ENCODE measurements around the gene LCN6. TPM values are rescaled to one million over a fixed set of nuclear protein-coding genes. Genes with fewer than 3 reads are reported as not detected.
A peak's percentile ranks its signal among the peaks of the same experiment; 100 is the strongest.

LCN6 gene
- total and polyA plus RNA-seq, 2 of the 4 experiments (the other 2 are of a cell fraction) = not detected

DNA sequence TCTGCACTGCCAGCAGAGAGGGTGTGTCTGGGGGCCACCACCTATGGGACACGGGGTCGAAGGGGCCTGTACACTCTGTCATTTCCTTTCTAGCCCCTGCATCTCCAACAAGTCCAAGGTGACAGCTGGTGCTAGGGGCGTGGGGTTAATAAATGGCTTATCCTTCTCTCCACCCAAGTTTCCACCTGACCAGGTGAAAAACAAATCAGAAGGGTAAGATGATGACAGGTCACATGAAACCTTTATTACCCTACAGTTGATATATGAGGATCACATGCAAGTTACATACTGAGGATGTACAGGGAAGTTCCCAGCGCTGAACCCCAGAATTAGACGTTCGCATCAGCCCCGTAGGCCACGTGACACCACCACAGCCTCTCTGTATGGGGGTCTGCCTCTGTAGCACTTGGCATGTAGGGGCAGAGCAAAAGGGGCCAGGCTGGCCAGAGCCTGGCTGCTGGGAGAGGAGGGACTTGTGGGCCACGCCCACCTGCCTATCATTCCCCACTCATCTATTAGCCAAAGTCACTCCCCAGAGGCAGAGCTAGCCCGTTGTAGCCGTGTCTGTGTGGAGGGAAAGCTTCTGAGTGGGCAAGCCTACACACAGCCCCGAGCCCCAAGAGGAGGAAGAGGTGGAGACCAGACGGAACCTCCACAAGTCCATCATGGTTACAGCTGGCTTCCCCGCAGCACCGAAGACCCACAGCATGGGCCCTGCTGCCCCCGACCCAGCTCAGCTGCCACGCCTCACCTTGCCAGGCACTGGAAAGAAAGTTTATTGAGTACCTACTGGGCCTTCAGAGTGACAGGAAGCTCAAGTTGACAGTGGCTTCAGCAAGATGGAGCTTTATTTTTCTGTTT, 45.0 kb upstream of the LCN6 start:
- CTCF ChIA-PET = no interaction called here

More for the DNA sequence above, 45.0 kb upstream of the LCN6 start:
- Histone ChIP-seq H4K5ac (ENCODE audit: low read depth, low read length) (no peak overlapping the region), H3K4me2 (ENCODE audit: low read depth, low read length) (no peak overlapping the region), H2AFZ (replicated peaks; ENCODE audit: low read length, poor library complexity) (no peak overlapping the region), H2BK15ac (ENCODE audit: low read depth, low read length) (no peak overlapping the region), H3K79me1 (ENCODE audit: low read depth in 1 of 2, low read length in 2 of 2) (peaks cover 3 to 24% of the 10 kb centered on the region in 2 experiments; a peak in 3 of 4 replicates), H3K18ac (ENCODE audit: low read depth, low read length) (no peak overlapping the region), H2AK5ac (ENCODE audit: low read depth, low read length) (peak overlapping the region; percentile 44; the same call in 1 of the 2 replicates), H3K4me3 (ENCODE audit: insufficient read depth, low read depth, low read length) (no peak overlapping the region), H4K20me1 (ENCODE audit: insufficient read depth, low read length) (peaks cover 14% of the 10 kb centered on the region), H4K91ac (ENCODE audit: insufficient read depth, low read depth, low read length) (no peak overlapping the region), H2BK120ac (ENCODE audit: low read depth, low read length) (no peak overlapping the region), H3K4me1 (ENCODE audit: control insufficient read depth, insufficient read depth, low read length) (peaks cover 8% of the 10 kb centered on the region), H3K9me3 (ENCODE audit: control insufficient read depth, insufficient read depth, low read length) (no peaks in the 10 kb centered on the region), H3K9me1 (ENCODE audit: insufficient read depth, low read length) (no peaks in the 10 kb centered on the region), H4K8ac (ENCODE audit: low read depth in 2 of 2, low read length in 2 of 2) (no peak overlapping the region), H2BK20ac (ENCODE audit: low read depth, low read length) (no peak overlapping the region), H3K9ac (ENCODE audit: low read depth, low read length) (no peak overlapping the region), H3K23ac (ENCODE audit: low read depth, low read length) (no peak overlapping the region), H2AK9ac (replicated peaks; ENCODE audit: low read depth, low read length, poor library complexity) (no peak overlapping the region), H3K56ac (ENCODE audit: extremely low read depth, insufficient read depth, low read length) (no peak overlapping the region), H3K27ac (ENCODE audit: insufficient read depth, low read length) (no peak overlapping the region), H3K27me3 (ENCODE audit: control insufficient read depth, insufficient read depth, low read length) (peaks cover 4% of the 10 kb centered on the region; the same call in 1 of the 2 replicates), H2BK5ac (ENCODE audit: low read depth, low read length, poor library complexity, severe bottlenecking) (no peak overlapping the region), H3K4ac (ENCODE audit: low read depth, low read length) (no peak overlapping the region), H3K36me3 (ENCODE audit: control insufficient read depth, insufficient read depth, low read length) (peaks cover 8% of the 10 kb centered on the region; the same call in 1 of the 2 replicates), H3K14ac (replicated peaks; ENCODE audit: low read depth, low read length) (no peak overlapping the region)
- dilution Hi-C loops (cut with HindIII; ENCODE audit: low sequenced_read_pairs, unreplicated experiment) = no loop called here
- no TSS peak for BruUV-seq (replicated peaks)
- intact Hi-C loops (cut with micrococcal nuclease) = no loop called here
- TF ChIP-seq POLR2A (IDR thresholded peaks at IDR 0.05; ENCODE audit: low read depth, low read length) (no peak), MXI1 (IDR thresholded peaks at IDR 0.05; ENCODE audit: borderline replicate concordance, low read depth, low read length) (no peak), CHD1 (IDR thresholded peaks at IDR 0.05; ENCODE audit: low read depth, low read length) (no peak), CEBPB (IDR thresholded peaks at IDR 0.05; ENCODE audit: low read depth, low read length) (no peak), MAZ (IDR thresholded peaks at IDR 0.05; ENCODE audit: borderline replicate concordance, low read depth, low read length) (no peak), RCOR1 (IDR thresholded peaks at IDR 0.05; ENCODE audit: insufficient replicate concordance, low read length) (no peak), SMC3 (IDR thresholded peaks at IDR 0.05; ENCODE audit: low read depth, low read length) (no peak), RFX5 (IDR thresholded peaks at IDR 0.05; ENCODE audit: low read depth, low read length) (no peak)
- TF ChIP-seq, protein P1, sequence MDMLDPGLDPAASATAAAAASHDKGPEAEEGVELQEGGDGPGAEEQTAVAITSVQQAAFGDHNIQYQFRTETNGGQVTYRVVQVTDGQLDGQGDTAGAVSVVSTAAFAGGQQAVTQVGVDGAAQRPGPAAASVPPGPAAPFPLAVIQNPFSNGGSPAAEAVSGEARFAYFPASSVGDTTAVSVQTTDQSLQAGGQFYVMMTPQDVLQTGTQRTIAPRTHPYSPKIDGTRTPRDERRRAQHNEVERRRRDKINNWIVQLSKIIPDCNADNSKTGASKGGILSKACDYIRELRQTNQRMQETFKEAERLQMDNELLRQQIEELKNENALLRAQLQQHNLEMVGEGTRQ (IDR thresholded peaks at IDR 0.05; ENCODE audit: low read depth, low read length) = no peak
- POLR2A ChIA-PET (ENCODE audit: unreplicated experiment) = no interaction called here
- ATAC-seq (ENCODE audit: low read depth) (no peak), DNase-seq (no peak)
- WGBS, 2 experiments (ENCODE audit: extremely low coverage in 2 of 2, insufficient read length in 1 of 2) = no CpG with 5 or more reads among the region's 17 CpGs
- in situ Hi-C loops (cut with MboI; ENCODE audit: low sequenced_read_pairs) = no loop called here

Data from IMR-90 (cell line).